Measurements from ENCODE around the gene YAF2. TPM values are rescaled to one million over a fixed set of nuclear protein-coding genes. Genes with fewer than 3 reads are reported as not detected.

YAF2 gene
- total RNA-seq, 1 donor from 2014 or later = 28.0 TPM

DNA sequence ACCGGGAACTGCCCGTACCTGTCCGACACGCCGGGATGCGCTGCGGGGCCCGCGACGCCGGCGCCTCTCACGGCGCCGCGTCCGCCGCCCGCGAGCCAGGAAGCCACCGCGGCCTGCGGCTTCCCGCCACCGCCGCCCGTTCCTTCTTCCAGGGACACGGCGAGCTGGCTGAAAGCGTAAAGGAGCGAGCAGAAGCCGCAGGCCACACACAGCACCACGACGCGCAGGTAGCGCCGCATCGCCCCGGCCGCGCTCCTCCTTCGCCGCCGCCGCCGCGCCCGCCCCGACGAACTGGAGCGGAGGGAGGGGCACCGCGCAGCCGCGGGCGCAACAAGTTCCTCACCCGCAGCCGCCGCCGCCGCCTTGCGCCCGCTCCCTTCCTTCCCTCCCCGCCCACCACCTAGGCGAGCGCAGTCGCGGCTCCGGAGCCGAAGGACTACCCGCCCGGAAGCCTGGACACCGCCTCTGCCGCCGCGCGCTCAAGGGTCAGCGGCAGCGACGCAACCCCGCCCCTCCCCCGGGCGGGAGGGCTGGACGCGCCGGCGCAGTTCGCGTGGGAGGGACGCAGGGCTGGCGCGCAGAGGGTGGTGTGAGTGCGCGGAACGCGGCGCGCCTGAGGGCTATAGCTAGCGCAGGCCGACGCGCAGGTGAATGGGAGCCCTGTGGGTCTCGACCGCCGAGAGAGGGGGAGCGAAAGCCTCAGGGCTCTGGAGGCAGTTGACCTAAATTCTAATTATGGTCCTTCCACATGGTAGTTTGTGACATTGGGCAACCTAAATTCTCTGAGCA is 93.4 kb downstream of the YAF2 start, which contains the start of gene GXYLT1:
Gene GXYLT1 (minus strand): TSS at position 467 of the 789 bp plus-strand sequence. CDS start 228 bp downstream, at position 239.
- TF ChIP-seq, protein P1, sequence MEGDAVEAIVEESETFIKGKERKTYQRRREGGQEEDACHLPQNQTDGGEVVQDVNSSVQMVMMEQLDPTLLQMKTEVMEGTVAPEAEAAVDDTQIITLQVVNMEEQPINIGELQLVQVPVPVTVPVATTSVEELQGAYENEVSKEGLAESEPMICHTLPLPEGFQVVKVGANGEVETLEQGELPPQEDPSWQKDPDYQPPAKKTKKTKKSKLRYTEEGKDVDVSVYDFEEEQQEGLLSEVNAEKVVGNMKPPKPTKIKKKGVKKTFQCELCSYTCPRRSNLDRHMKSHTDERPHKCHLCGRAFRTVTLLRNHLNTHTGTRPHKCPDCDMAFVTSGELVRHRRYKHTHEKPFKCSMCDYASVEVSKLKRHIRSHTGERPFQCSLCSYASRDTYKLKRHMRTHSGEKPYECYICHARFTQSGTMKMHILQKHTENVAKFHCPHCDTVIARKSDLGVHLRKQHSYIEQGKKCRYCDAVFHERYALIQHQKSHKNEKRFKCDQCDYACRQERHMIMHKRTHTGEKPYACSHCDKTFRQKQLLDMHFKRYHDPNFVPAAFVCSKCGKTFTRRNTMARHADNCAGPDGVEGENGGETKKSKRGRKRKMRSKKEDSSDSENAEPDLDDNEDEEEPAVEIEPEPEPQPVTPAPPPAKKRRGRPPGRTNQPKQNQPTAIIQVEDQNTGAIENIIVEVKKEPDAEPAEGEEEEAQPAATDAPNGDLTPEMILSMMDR (IDR thresholded peaks at IDR 0.05) = no peak
- no peaks in the 10 kb centered on the region for H3K27me3 ChIP-seq
- peak; percentile 98 for ATAC-seq
- peak; percentile 98 for DNase-seq
- peaks cover 17% of the 10 kb centered on the region for H3K4me1 ChIP-seq
- H3K27ac ChIP-seq = peak within 1 kb of the TSS; percentile 83
- peak within 1 kb of the TSS; percentile 66 for H3K4me3 ChIP-seq
- intact Hi-C loops (cut with DNase I) = no loop called here
- no peaks in the 10 kb centered on the region for H3K9me3 ChIP-seq
- H3K36me3 ChIP-seq = no peaks in the 10 kb centered on the region

DNA sequence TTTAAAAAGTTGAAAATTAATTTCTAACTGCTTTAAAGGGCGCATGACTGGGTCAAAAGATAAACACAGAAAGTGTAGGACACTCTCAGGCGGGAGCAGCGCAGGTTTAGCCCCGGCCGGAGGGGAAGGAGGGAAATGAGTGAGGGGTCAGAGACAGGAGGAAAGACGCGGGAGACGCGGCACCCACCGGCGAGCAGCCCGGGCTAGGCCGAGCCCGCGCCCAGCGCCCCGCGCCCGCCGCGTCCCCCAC is 94.0 kb downstream of the YAF2 start:
- no peaks in the 10 kb centered on the region for H3K27me3 ChIP-seq
- intact Hi-C loops (cut with DNase I) = no loop called here
- peak overlapping the region; percentile 83 for H3K27ac ChIP-seq
- H3K4me3 ChIP-seq = peak overlapping the region; percentile 66
- peaks cover 17% of the 10 kb centered on the region for H3K4me1 ChIP-seq
- TF ChIP-seq, protein P1 (IDR thresholded peaks at IDR 0.05) = no peak
- no peaks in the 10 kb centered on the region for H3K36me3 ChIP-seq
- H3K9me3 ChIP-seq = no peaks in the 10 kb centered on the region
- ATAC-seq (no peak), DNase-seq (no peak)

DNA sequence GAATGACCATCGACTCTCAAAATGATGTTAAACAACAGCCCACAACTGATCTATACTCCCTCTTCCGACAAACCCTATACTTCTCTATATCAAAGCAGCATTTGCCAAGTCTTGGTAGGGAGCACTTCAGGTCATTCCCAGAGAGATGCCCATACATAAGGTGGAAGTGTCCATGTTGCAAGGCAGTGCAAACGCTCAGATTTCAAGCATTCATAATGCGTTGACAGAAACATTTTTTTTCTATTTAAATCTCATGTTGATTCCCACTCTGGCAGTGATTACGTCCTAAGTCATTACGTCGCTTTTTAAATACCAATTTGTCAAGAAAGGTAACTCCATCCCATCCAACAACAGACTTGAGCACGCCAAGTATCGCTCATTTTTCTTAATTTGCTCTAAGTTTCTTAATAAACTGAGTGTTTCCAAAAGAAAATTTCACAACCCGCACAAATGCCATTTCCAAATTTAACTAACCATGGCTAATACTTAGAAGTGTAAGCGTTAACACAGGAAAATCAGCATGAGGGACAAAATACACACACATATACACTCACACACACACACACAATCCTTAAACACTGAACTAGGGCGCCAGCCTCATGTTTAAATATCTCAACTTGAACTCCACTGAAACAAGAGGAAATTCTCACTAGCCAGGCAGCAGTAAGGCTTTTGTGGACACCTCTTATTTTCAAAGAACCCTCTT is 94.4 kb downstream of the YAF2 start:
- Histone ChIP-seq H3K4me1 (peaks cover 17% of the 10 kb centered on the region), H3K9me3 (no peaks in the 10 kb centered on the region), H3K4me3 (peak overlapping the region; percentile 66), H3K27ac (peak overlapping the region; percentile 83), H3K27me3 (no peaks in the 10 kb centered on the region), H3K36me3 (no peaks in the 10 kb centered on the region)
- intact Hi-C loops (cut with DNase I) = no loop called here
- TF ChIP-seq, protein P1 (IDR thresholded peaks at IDR 0.05) = no peak
- DNase-seq (no peak), ATAC-seq (no peak)

DNA sequence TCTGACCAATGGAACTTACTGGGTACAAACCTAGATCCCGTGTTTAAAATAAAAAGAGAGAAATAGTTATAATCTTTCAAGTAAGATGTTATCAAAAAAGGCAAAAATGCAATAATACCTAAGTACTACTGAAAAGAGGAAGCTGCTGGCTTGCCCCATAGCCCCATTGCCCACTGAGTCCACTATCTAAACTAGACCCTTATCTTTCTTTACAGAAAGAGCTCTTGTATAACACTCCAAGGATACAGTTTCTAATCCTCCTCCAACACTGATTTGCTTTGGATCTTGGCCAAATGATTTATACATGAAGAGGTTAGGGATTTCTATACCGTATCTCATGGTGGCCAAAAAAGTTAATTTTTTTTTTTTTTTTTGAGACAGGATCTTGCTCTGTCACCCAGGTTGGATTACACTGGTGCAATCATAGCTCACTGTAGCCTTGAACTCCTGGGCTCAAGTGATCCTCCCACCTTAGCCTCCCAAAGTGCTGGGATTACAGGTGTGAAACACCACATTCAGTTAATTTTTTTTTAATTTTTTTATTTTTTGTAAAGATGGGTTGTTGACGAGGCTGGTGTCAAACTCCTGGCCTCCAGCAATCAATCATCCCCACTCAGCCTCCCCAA is 96.0 kb downstream of the YAF2 start:
- H3K4me1 ChIP-seq = peaks cover 17% of the 10 kb centered on the region
- H3K36me3 ChIP-seq = no peaks in the 10 kb centered on the region
- no peaks in the 10 kb centered on the region for H3K27me3 ChIP-seq
- no peak overlapping the region for H3K27ac ChIP-seq
- TF ChIP-seq, protein P1 (IDR thresholded peaks at IDR 0.05) = no peak
- no peak for ATAC-seq
- no peaks in the 10 kb centered on the region for H3K9me3 ChIP-seq
- DNase-seq = no peak
- no peak overlapping the region for H3K4me3 ChIP-seq
- intact Hi-C loops (cut with DNase I) = no loop called here

DNA sequence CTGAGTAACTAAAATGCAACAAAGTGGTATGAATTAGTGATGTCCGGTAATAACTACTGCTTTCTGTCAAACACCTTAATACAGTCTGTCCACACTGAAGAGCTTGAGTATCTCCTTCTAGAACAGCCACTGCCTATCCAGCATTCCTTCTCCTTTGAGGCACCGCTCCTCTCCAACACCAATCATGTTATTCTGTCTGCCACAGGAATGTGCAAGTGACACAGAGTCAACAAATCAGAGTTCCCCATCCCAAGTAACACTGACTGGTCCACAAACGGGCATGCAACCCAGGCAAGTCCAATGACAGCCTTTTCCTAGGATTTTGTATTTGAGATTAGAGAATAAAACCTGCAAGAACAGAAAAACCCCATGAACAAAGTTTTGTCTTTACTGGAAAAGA is 97.1 kb downstream of the YAF2 start:
- Histone ChIP-seq H3K27ac (no peak overlapping the region), H3K9me3 (no peaks in the 10 kb centered on the region), H3K4me3 (no peak overlapping the region), H3K4me1 (peaks cover 17% of the 10 kb centered on the region), H3K27me3 (no peaks in the 10 kb centered on the region), H3K36me3 (no peaks in the 10 kb centered on the region)
- ATAC-seq = peak; percentile 41
- intact Hi-C loops (cut with DNase I) = no loop called here
- TF ChIP-seq, protein P1 (IDR thresholded peaks at IDR 0.05) = no peak
- DNase-seq = no peak
